GM03348 (cell line): ENCODE measurements around the gene PDXDC1.
"Not testable (repeated sequence)": the region's sequence is repeated elsewhere in the genome, so short reads cannot be mapped to it uniquely, and the experiment has no call there.

Source experiments
- DNase-seq: peaks from one replicate; pipeline ENCODE4 v3.0.0; 2012; ENCODE audit warnings: low spot score

PDXDC1 gene

GRCh38 chr16:15016354-15016753 lies 41.5 kb downstream of the PDXDC1 start:
- not testable (repeated sequence) for DNase-seq

- DNase-seq = not testable (repeated sequence)
These were observed 42.2 kb downstream of the PDXDC1 start for GRCh38 chr16:15016951-15017580.

DNA sequence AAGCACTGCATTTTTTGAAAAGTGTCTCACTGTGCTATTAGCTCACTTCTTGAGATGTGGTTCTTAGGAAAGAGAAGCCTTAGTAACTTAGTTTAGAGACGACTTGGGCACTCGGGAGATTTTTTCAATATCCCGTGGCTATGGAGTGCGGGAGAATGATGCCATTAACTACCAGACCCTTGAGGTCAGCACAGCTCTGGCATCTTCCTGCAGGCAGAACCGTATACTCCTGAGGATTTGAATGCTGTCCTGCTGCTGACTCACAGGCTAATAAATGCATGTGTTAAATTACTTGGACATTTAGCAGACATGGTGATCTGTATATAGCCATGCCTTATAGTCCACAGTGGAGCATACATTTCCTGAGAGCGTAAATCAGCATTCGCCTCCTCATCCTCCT lies 46.6 kb downstream of the PDXDC1 start:
- DNase-seq = peak; percentile 26

- not testable (repeated sequence) for DNase-seq
These were observed 47.4 kb downstream of the PDXDC1 start for GRCh38 chr16:15022194-15022593.

GRCh38 chr16:15023381-15024077 lies 48.7 kb downstream of the PDXDC1 start:
- DNase-seq = not testable (repeated sequence)

DNA sequence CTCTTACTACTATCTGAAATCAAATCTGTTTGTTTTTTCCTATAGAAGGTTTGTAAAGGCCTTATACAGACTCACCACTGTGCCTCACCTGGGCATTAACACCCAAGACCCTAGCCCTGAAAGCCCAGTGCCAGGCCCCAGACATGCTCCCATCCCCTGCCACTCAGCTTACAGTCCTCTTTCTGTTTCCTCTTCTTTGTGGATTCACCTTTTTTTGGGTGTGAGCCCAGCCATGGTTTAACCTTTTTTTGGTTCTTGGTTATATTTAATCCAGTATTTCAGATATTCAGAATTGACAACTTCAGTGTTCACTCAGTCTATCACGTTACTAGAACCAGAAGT lies 50.0 kb downstream of the PDXDC1 start:
- not testable (repeated sequence) for DNase-seq

GRCh38 chr16:15025234-15025951 lies 50.6 kb downstream of the PDXDC1 start:
- peak; percentile 40 for DNase-seq

GRCh38 chr16:15027051-15027450 lies 52.2 kb downstream of the PDXDC1 start:
- not testable (repeated sequence) for DNase-seq

DNA sequence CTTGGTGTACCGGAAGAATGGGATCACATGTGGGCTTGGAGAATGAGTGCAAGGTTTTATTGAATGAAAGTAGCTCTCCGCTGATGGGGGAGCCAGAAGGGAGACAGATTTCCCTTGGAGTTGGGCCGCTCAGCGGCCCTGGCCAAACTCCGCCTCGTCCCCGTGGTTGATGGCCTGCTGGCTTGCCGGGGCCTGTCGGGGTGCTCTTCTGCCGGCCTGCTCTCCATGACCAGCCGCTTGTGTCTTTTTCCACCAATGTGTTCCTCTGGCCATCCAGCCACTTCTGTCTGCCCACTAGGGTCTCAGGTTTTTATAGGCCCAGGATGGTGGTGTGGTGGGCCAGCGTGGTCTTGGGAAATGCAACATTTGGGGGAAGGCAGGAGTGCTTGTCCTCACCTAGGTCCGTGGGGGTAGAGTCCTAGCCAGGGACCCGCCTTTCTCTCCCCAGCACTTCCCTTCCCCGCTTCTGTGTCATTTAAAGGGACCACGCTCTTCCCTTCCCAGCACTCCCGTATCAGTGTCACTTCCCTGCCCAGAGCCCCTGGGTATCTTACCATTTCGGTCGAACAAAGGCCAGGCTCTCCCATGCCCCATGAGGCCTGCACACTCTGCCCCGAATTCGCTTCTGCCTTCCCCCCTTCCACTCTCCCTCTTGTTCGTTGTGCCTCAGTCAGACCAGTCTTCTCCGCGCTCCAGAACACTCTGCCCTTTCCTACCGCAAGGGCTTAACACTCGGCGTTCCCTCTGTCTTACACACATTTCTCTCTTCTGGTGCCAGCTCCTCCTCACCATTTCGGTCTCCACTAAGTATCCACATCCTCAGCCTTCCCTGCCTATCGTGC lies 52.9 kb downstream of the PDXDC1 start:
- DNase-seq = not testable (repeated sequence)

DNA sequence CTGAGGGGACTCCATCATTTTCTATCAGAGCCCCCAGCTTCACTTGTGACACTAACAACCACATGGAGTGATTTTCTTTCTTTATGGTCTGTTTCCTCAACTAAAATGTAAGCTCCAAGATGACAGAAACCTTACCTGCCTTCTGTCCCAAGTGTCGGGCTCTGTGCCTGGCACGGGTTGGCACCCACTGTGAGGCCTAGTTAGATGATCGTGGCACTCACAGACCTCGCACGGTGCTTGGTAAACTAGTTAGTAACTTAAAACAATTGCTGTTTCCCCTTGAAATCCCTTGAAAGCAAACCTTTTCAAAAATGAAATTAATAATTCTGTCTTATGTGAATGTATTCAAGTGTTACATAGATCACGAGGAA lies 53.5 kb downstream of the PDXDC1 start:
- not testable (repeated sequence) for DNase-seq

DNA sequence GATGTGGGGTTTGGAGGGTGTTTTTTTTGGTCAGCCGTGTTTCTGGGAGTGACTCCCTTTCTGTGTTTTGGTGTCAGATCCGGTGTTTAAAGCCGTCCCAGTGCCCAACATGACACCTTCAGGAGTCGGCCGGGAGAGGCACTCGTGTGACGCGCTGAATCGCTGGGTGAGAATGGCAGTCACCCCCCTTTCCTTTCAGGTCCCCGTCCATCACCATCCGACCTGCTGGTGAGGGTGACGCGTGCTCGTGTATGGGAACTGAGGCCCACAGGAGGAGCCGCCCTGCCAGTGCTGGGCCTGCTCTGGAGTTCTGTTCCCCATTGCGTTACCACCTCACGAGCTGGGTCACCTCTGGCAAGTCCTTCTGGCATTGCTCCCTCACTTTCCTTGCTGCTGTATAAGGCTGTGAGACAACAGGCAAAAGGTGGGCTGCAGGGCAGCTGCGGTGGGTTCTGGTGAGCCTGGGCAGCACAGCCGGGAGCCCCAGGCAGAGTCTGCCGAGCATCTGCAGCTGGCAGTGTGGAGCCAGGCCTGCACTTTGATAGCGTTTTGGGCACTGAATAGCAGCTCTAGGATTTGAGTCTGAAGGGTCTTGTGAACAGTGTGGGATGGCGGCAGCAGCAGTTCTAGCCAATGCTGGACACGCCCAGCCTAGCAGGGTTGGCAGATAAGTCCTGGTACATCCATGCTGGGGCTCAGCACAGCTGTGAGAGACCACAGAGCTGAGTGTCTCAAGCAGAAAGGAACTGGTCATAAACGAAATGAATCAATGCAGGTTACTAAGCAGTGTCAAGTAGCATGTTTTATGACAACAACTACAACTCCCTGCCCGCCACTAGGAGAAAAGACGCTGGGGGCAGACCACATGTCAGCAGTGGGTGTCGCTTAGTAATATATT lies 54.2 kb downstream of the PDXDC1 start:
- peak; percentile 21 for DNase-seq

DNA sequence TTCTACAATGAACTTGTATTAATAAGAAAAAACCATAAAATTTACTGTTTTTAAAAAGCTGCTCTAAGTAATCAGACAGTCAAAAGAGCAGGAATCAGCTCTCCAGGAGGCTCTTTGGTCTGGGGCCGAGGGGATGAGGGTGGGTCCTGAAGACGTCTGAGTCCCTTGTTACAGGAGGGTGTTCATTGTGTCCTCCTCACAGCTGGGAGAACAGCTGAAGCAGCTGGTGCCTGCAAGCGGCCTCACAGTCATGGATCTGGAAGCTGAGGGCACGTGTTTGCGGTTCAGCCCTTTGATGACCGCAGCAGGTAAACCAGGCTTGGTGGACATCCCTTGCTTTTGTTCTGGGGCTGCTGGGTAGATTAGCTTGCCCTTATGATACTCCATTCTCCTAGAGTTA lies 54.9 kb downstream of the PDXDC1 start:
- not testable (repeated sequence) for DNase-seq

- no peak for DNase-seq
These were observed 56.4 kb downstream of the PDXDC1 start for GRCh38 chr16:15031179-15031578.

GRCh38 chr16:15031586-15031985 lies 56.8 kb downstream of the PDXDC1 start:
- DNase-seq = no peak

GRCh38 chr16:15032547-15033308 lies 57.9 kb downstream of the PDXDC1 start:
- DNase-seq = no peak

GRCh38 chr16:15033309-15033707 lies 58.5 kb downstream of the PDXDC1 start:
- no peak for DNase-seq

GRCh38 chr16:15034266-15035162 lies 59.7 kb downstream of the PDXDC1 start:
- DNase-seq = peak; percentile 61

GRCh38 chr16:15035163-15035729 lies 60.4 kb downstream of the PDXDC1 start:
- no peak for DNase-seq

DNA sequence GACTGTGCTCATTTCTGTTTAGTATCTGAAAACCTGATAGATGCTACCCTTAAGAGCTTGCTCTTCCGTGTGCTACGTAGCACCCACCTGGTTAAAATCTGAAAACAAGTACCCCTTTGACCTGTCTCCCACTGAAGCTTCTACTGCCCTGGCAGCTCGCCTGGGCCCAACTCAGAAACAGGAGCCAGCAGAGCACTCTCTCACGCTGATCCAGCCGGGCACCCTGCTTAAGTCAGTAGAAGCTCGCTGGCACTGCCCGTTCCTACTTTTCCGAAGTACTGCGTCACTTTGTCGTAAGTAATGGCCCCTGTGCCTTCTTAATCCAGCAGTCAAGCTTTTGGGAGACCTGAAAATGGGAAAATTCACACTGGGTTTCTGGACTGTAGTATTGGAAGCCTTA lies 62.2 kb downstream of the PDXDC1 start:
- no peak for DNase-seq
